Erythroblast (primary cell): ENCODE data around the gene PEF1.

Source experiments
- GATA1 ChIP-seq: IDR thresholded peaks from 2 replicates; pipeline ENCODE4 v1.6.1; 2011; ENCODE audit warnings: low read depth, mild to moderate bottlenecking, control low read depth, low read length, moderate library complexity
- POLR2A ChIP-seq: IDR thresholded peaks from 2 replicates; pipeline ENCODE4 v1.6.1; 2011; ENCODE audit warnings: mild to moderate bottlenecking, low read length

DNA sequence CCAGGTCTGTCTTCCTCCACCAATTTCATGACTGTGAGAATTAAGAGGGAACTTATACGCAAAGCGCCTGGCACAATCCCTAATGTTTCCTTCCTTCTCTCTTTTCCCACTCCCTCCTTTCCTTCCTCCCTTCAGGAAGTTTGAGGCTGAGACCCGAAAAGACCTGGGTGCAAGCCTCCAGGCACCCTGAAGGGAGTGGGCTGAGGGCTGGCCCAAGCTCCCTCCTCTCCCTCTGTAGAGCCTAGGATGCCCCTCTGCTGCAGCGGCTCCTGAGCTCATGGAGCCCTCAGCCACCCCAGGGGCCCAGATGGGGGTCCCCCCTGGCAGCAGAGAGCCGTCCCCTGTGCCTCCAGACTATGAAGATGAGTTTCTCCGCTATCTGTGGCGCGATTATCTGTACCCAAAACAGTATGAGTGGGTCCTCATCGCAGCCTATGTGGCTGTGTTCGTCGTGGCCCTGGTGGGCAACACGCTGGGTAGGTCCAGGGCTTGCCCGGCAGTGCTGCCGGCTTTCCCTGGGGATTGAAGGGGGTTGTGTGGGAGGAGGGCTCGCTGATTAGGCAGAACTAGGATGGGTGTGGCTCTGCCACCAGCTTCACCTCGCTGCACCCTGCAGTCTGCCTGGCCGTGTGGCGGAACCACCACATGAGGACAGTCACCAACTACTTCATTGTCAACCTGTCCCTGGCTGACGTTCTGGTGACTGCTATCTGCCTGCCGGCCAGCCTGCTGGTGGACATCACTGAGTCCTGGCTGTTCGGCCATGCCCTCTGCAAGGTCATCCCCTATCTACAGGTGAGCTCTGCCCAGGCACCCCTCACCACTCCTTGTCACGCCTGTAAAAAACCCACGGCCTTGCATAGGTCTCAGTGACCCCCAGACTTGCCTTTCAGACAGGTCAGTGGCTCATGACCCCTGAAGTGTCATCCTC lies 25.5 kb downstream of the PEF1 start:
- TF ChIP-seq POLR2A (no peak), GATA1 (no peak)
